HepG2 (cell line): Measurements from ENCODE around the gene RTN4RL2. TPM values are rescaled to one million over a fixed set of nuclear protein-coding genes. Genes with fewer than 3 reads are reported as not detected.

Experiments
- ATAC-seq: fragments of 200-7000 bp; cut with Tn5 transposase; 3 replicates; pipeline ENCODE4 v1.9.1; 2020; ENCODE audit warnings: mild to moderate bottlenecking, moderate library complexity
- BruUV-seq: library from RNA; stranded (reverse); fragments of 400-500 nt; replicated peaks from 2 replicates; lab custom pipeline; 2021; lab: Mats Ljungman, UMichigan
- CTCF ChIA-PET: fragments of 300-600 bp; formaldehyde crosslinking; extraction: SDS; loops from one replicate; lab custom pipeline; 2021; ENCODE audit warnings: low total read pairs, inconsistent platforms, low intra/inter-chr PET ratio; lab: Yijun Ruan, JAX
- POLR2A ChIA-PET: fragments of 350-600 bp; sonication (Branson Sonifier 250); formaldehyde crosslinking; loops from one replicate; lab custom pipeline; 2020; ENCODE audit warnings: antibody characterized with exemption, inconsistent platforms; lab: Yijun Ruan, JAX
- DNase-seq: peaks from one replicate; pipeline ENCODE4 v3.0.0-alpha.2; 2015; ENCODE audit warnings: low spot score
- FAIRE-seq: peaks from 3 replicates; lab custom pipeline; 2011; peaks lifted over from hg19 to GRCh38; lab: Jason Lieb, UNC
- H2AFZ ChIP-seq: one replicate; pipeline ENCODE4 v1.6.1; 2011; ENCODE audit warnings: low read length, inconsistent platforms
- H3K27ac ChIP-seq: fragments of 300-600 bp; 3 replicates; pipeline ENCODE4 v1.8.0; 2011; ENCODE audit warnings: mixed run types, mild to moderate bottlenecking, mixed read lengths, low read length, inconsistent platforms; ENCODE audit not compliant: insufficient read depth; ENCODE audit errors: extremely low read length
- H3K27me3 ChIP-seq, 2 experiments: fragments of 200-600 bp in 1 of 2; 2 replicates in 1 of 2; 3 replicates in 1 of 2; pipeline versions ENCODE4 v1.6.0 to v1.8.0; 2011; ENCODE audit warnings: low read length in 2 of 2, mild to moderate bottlenecking in 2 of 2, moderate library complexity in 2 of 2, inconsistent platforms in 1 of 2; ENCODE audit not compliant: insufficient read depth in 2 of 2, control insufficient read depth in 1 of 2
- H3K36me3 ChIP-seq, 2 experiments: fragments of 200-600 bp in 1 of 2; replicated peaks in 1 of 2; 2 replicates in 1 of 2; 3 replicates in 1 of 2; pipeline versions ENCODE4 v1.5.1 to v1.8.0; 2011; ENCODE audit warnings: low read length in 2 of 2, inconsistent platforms in 1 of 2; ENCODE audit not compliant: insufficient read depth in 2 of 2, control insufficient read depth in 1 of 2
- H3K4me1 ChIP-seq: 2 replicates; pipeline ENCODE4 v1.5.1; 2012; ENCODE audit warnings: low read length, inconsistent platforms; ENCODE audit not compliant: insufficient read depth
- H3K4me2 ChIP-seq: 2 replicates; pipeline ENCODE4 v1.6.0; 2011; ENCODE audit warnings: low read depth, low read length, inconsistent platforms
- H3K4me3 ChIP-seq, 3 experiments: fragments of 200-600 bp in 1 of 3; sonication (generic), shearing (Covaris generic) in 1 of 3; replicated peaks in 1 of 3; 2 replicates each; pipeline ENCODE4 v1.5.1; 2011 to 2016; ENCODE audit warnings: low read length in 3 of 3, inconsistent platforms in 2 of 3, low read depth in 2 of 3, mild to moderate bottlenecking in 2 of 3, control low read depth in 1 of 3, mixed read lengths in 1 of 3; ENCODE audit not compliant: insufficient read depth in 1 of 3
- H3K79me2 ChIP-seq: one replicate; pipeline ENCODE4 v1.6.1; 2011; ENCODE audit warnings: low read length, inconsistent platforms; ENCODE audit not compliant: insufficient read depth
- H3K9ac ChIP-seq: 2 replicates; pipeline ENCODE4 v1.6.0; 2011; ENCODE audit warnings: mild to moderate bottlenecking, low read depth, low read length, inconsistent platforms; ENCODE audit not compliant: insufficient read depth
- H3K9me3 ChIP-seq: 2 replicates; pipeline ENCODE4 v1.5.1; 2012; ENCODE audit warnings: mild to moderate bottlenecking, low read length
- H4K20me1 ChIP-seq: 2 replicates; pipeline ENCODE4 v1.6.0; 2011; ENCODE audit warnings: inconsistent platforms, mild to moderate bottlenecking, low read length, moderate library complexity; ENCODE audit not compliant: insufficient read depth
- DRAP1 ChIP-seq: IDR thresholded peaks from 2 replicates; pipeline ENCODE4 v1.6.1; 2016; ENCODE audit warnings: missing genetic modification reagents, missing compliant biosample characterization
- HNRNPK ChIP-seq: fragments of 200-400 bp; formaldehyde crosslinking; IDR thresholded peaks from 2 replicates; pipeline ENCODE4 v1.6.1; 2018; ENCODE audit warnings: low read length, low read depth, moderate library complexity, mild to moderate bottlenecking; ENCODE audit not compliant: poor library complexity, severe bottlenecking
- MYNN ChIP-seq: sonication (generic); formaldehyde crosslinking; IDR thresholded peaks from 2 replicates; pipeline ENCODE4 v1.4.0; 2020; ENCODE audit warnings: mild to moderate bottlenecking, low read depth, missing genetic modification reagents
- NR0B2 ChIP-seq: sonication (generic); formaldehyde crosslinking; IDR thresholded peaks from 2 replicates; pipeline ENCODE4 v1.4.0; 2020; ENCODE audit warnings: mild to moderate bottlenecking, missing genetic modification reagents
- PCBP2 ChIP-seq: fragments of 200-400 bp; formaldehyde crosslinking; optimal IDR thresholded peaks from 2 replicates; pipeline ENCODE3; 2018; ENCODE audit warnings: low read length, low read depth; ENCODE audit not compliant: poor library complexity, severe bottlenecking
- REL ChIP-seq: sonication (generic); formaldehyde crosslinking; conservative IDR thresholded peaks from 2 replicates; pipeline ENCODE4 v1.8.0; 2022; ENCODE audit warnings: mild to moderate bottlenecking, missing genetic modification reagents, moderate library complexity
- SIX1 ChIP-seq: sonication (generic); formaldehyde crosslinking; IDR thresholded peaks from 2 replicates; pipeline ENCODE4 v1.4.0; 2020; ENCODE audit warnings: missing genetic modification reagents, borderline replicate concordance
- SOX13 ChIP-seq, 3 experiments: fragments of 450-650 bp in 1 of 3; sonication (generic) in 1 of 3; formaldehyde crosslinking in 1 of 3; IDR thresholded peaks in 2 of 3; conservative IDR thresholded peaks in 1 of 3; 2 replicates each; pipeline versions ENCODE4 v1.5.0 to v1.6.1; 2016 to 2020; ENCODE audit warnings: antibody characterized with exemption in 1 of 3, mild to moderate bottlenecking in 1 of 3, missing compliant biosample characterization in 1 of 3, missing genetic modification reagents in 1 of 3, moderate library complexity in 1 of 3
- SP2 ChIP-seq: sonication (generic); formaldehyde crosslinking; IDR thresholded peaks from 2 replicates; pipeline ENCODE4 v1.5.1; 2020; ENCODE audit warnings: mild to moderate bottlenecking, missing genetic modification reagents
- TSC22D2 ChIP-seq: sonication (generic); formaldehyde crosslinking; IDR thresholded peaks from 2 replicates; pipeline ENCODE4 v1.5.1; 2020; ENCODE audit warnings: missing genetic modification reagents, mild to moderate bottlenecking, borderline replicate concordance
- WGBS: methylation state at CpG from one replicate; pipeline ENCODE4 v1.1.6; 2017; ENCODE audit warnings: low lambda C conversion rate; 5-methylcytosine and 5-hydroxymethylcytosine counted together
- in situ Hi-C: cut with HindIII; loops from 2 replicates; pipeline ENCODE4 v1.10.0; 2017; ENCODE audit warnings: low pct_unique_long_range_greater_than_20kb; ENCODE audit not compliant: extremely low pct_ligation_motif_present
- intact Hi-C: fragments of 100-400 bp; cut with micrococcal nuclease; formaldehyde crosslinking; loops from one replicate; pipeline ENCODE4 v1.10.0; 2022; ENCODE audit not compliant: unreplicated experiment
- polyA plus RNA-seq, 8 experiments: library from polyadenylated mRNA; depleted of rRNA in 3 of 8; stranded (reverse) in 7 of 8; unstranded in 1 of 8; fragments of >200 nt; fragmentation: Illumina TruSeq in 4 of 8; extraction: Trizol in 4 of 8; gene quantifications; 2 replicates each; pipeline versions ENCODE4 v1.2.1 to v1.2.3, GENCODE V29; 2011 to 2016; ENCODE audit warnings: low read depth in 4 of 8, missing spikeins in 1 of 8, mixed read lengths in 1 of 8; ENCODE audit not compliant: insufficient read depth in 1 of 8
- total RNA-seq, 5 experiments: library from RNA; depleted of rRNA; stranded (reverse); fragments of >200 nt; fragmentation: Illumina TruSeq; extraction: Trizol; gene quantifications; 2 replicates each; pipeline ENCODE4 v1.2.3, GENCODE V29; 2016; ENCODE audit warnings: low read depth in 1 of 5

The RTN4RL2 gene
- total and polyA plus RNA-seq, 2 of the 13 experiments (the other 11 are each of a cell fraction or from before 2014, with no cell fraction given): 1.3 to 4.3 TPM

GRCh38 chr11:57481315-57481714 lies 21.0 kb downstream of the RTN4RL2 start:
- H3K4me3 ChIP-seq: no peak overlapping the region
- H3K9ac ChIP-seq: no peak overlapping the region
- ATAC-seq (no peak), FAIRE-seq (no peak), DNase-seq (no peak)
- H2AFZ ChIP-seq: no peak overlapping the region
- in situ Hi-C loops: no loop called here
- H3K79me2 ChIP-seq: no peaks in the 10 kb centered on the region
- no TSS peak for BruUV-seq
- H4K20me1 ChIP-seq: no peaks in the 10 kb centered on the region
- peaks cover 14 to 32% of the 10 kb centered on the region in 2 experiments for H3K36me3 ChIP-seq
- peaks cover 30% of the 10 kb centered on the region for H3K4me1 ChIP-seq
- peak overlapping the region; percentile 65 for H3K27ac ChIP-seq
- intact Hi-C loops: no loop called here
- ChIA-PET CTCF (interaction anchor here (1.7 to 1.9 kb wide), 2 partner anchors 24 to 136 kb away, joined by 7 to 10 read pairs; no protein-coding TSS in a partner anchor), POLR2A (interaction anchor here (1.3 to 1.9 kb wide), 2 partner anchors 12 to 21 kb away, joined by 3 to 5 read pairs; no protein-coding TSS in a partner anchor)
- TF ChIP-seq PCBP2 (peak; percentile 81), TSC22D2 (CRISPR knock-in tag) (no peak), NR0B2 (CRISPR knock-in tag) (no peak), REL (CRISPR knock-in tag) (no peak), MYNN (CRISPR knock-in tag) (no peak), SIX1 (no peak), SOX13 (IDR thresholded peaks at IDR 0.05) (no peak), SOX13 (CRISPR knock-in tag; conservative IDR thresholded peaks at IDR 0.05 in 1 of 2, IDR thresholded peaks at IDR 0.05 in 1 of 2) (no peak), SP2 (no peak), DRAP1 (CRISPR knock-in tag) (no peak), HNRNPK (peak; percentile 65)
- no peaks in the 10 kb centered on the region for H3K27me3 ChIP-seq
- H3K4me2 ChIP-seq: no peak overlapping the region
- H3K9me3 ChIP-seq: no peaks in the 10 kb centered on the region
- 98% methylated on average over 2 of the region's 2 CpGs for WGBS
